ENCODE data around the gene PCDH1.

PCDH1 gene

DNA sequence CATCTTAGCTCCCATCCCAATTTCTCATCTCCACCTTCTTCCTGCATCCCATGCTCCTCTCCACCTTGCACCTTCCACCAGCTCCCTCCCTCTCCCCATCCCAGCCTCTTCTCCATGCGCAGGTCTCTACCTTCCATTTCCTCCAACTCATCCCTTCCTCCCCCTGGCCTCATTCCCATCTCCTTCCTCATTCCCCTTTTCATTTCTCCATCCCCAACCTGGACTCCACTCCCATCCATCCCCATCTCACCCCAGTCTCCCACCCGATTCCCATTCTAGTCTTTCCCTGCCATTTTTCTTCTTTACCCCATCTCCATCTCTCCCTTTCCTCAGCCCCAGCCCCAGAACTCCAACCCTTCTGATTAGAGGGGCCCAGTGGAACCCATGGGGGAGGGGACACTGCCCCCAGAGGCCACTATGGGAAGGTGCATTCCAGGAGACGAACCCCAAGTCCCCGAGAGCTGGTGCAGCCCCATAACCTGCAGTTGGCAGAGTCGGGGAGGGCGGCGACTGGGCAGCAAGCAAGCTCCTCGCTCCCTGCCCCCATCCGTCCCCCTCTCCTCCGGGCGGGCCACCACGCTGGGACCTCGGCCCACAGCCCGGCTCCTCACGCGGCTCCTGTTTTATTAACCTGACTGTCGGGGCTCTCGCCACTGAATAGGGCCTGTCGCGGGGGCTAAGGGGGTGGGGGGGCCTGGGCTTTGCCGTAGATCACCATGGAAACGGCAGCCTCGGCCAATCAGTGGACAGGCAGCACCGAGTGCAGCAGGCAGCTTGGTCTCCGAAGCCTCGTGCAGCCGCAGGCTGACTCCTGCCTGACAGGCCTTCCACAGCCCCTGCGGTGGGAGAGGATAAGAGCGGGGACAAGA, 66.7 kb downstream of the PCDH1 start:
- TF ChIP-seq, protein P1, sequence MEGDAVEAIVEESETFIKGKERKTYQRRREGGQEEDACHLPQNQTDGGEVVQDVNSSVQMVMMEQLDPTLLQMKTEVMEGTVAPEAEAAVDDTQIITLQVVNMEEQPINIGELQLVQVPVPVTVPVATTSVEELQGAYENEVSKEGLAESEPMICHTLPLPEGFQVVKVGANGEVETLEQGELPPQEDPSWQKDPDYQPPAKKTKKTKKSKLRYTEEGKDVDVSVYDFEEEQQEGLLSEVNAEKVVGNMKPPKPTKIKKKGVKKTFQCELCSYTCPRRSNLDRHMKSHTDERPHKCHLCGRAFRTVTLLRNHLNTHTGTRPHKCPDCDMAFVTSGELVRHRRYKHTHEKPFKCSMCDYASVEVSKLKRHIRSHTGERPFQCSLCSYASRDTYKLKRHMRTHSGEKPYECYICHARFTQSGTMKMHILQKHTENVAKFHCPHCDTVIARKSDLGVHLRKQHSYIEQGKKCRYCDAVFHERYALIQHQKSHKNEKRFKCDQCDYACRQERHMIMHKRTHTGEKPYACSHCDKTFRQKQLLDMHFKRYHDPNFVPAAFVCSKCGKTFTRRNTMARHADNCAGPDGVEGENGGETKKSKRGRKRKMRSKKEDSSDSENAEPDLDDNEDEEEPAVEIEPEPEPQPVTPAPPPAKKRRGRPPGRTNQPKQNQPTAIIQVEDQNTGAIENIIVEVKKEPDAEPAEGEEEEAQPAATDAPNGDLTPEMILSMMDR (IDR thresholded peaks at IDR 0.05): peak in 1 of 2 experiments; percentile 44
- peaks cover 0 to 13% of the 10 kb centered on the region in 2 donors for H3K27me3 ChIP-seq
- H3K4me1 ChIP-seq: peaks cover 0 to 8% (median 6%) of the 10 kb centered on the region in 4 donors
- no peaks in the 10 kb centered on the region for H3K9me3 ChIP-seq
- H3K36me3 ChIP-seq: no peaks in the 10 kb centered on the region
- no peak for DNase-seq
- peak overlapping the region in 1 of 2 donors; percentile 16 for H3K4me3 ChIP-seq
- H3K27ac ChIP-seq: no peak overlapping the region
- intact Hi-C loops (cut with DNase I; ENCODE audit: low total_unique reads): loop anchor here (10.0 kb wide), 1 partner anchor 63 kb away; the partner anchor contains the start of gene PCDH1

DNA sequence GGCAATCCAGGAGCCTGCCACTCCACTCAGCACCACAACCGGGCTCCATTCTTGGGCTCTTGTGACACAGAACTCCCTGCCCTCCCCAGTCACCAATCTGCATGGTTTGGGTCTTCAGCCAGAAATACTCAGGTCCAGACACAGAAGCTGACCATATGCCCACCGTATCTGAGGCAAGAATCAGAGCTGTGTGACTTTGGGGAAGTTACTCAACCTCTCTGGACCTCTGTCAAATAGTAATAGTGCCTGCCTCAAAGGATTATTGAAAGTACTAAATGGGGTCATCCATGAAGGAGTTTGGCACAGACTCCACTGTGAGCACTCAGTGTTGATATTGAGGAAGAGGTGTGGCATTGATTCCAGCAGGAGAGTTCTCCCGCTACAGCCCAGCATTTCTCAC, 67.5 kb downstream of the PCDH1 start:
- H3K27ac ChIP-seq: no peak overlapping the region
- peaks cover 0 to 13% of the 10 kb centered on the region in 2 donors for H3K27me3 ChIP-seq
- DNase-seq: no peak
- intact Hi-C loops (cut with DNase I; ENCODE audit: low total_unique reads): loop anchor here (10.0 kb wide), 1 partner anchor 64 kb away; the partner anchor contains the start of gene PCDH1
- H3K4me1 ChIP-seq: peaks cover 0 to 8% (median 6%) of the 10 kb centered on the region in 4 donors
- H3K36me3 ChIP-seq: no peaks in the 10 kb centered on the region
- no peak overlapping the region for H3K4me3 ChIP-seq
- no peaks in the 10 kb centered on the region for H3K9me3 ChIP-seq
- TF ChIP-seq, protein P1 (IDR thresholded peaks at IDR 0.05): no peak

DNA sequence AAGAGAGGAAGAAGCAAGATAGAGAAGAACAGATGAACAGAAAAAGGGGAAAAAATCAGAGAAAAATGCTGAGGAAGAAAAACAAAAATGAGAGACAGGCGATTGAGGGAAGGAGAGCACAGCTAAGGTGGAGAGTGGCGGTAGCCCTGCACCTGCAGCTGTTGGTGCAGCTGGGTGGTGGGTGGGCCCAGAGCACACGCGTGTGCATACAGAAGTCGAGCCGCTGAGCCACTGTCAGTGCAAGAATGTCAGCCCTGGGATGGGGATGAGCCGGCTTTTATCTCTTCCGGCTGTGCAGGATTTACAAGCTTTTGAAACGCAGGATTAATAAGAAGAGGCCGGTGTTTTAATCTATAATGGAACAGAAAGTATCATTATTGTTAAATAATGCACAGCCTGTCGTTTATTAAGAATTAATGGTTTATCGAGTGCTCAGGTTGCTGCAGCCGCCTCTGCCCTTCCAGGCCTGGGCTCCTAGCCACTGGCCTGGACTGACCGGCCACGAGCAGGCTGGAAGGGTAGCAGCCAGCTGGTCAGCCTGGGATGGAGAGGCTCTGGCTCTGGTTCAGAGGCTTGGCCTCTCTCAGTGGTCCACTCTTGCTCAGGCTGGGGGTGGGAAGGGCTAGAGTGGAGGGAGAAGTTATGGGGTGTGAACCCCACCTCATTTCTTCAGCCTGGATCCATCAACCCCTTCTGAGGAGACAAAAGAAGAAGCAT, 68.7 kb downstream of the PCDH1 start:
- intact Hi-C loops (cut with DNase I; ENCODE audit: low total_unique reads): loop anchor here (10.0 kb wide), 1 partner anchor 65 kb away; the partner anchor contains the start of gene PCDH1
- no peak for DNase-seq
- TF ChIP-seq, protein P1 (IDR thresholded peaks at IDR 0.05): no peak
- no peaks in the 10 kb centered on the region for H3K36me3 ChIP-seq
- H3K27me3 ChIP-seq: peaks cover 0 to 13% of the 10 kb centered on the region in 2 donors
- H3K27ac ChIP-seq: no peak overlapping the region
- peaks cover 0 to 8% (median 6%) of the 10 kb centered on the region in 4 donors for H3K4me1 ChIP-seq
- no peaks in the 10 kb centered on the region for H3K9me3 ChIP-seq
- H3K4me3 ChIP-seq: no peak overlapping the region

DNA sequence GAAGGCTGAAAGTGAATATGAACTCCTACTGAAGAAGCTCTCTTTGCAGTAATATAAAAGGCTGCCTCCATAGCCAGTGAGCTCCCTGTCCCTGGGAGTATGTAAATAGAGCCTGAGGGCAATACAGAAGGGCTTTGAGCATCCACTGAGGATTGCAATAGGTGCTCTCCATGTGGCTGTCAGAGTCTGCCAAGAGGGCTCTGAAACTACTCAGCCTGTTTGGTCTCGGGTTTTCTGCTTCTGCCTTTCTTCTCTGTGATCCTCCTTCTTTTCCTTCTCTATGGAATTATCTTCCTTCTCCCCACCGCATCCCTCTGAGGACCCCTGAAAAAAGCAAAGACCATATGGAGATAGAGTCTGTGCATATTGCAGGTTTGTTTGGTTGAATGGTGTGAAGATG, 69.4 kb downstream of the PCDH1 start:
- TF ChIP-seq, protein P1 (IDR thresholded peaks at IDR 0.05): no peak
- H3K4me1 ChIP-seq: peaks cover 0 to 12% (median 6%) of the 10 kb centered on the region in 4 donors
- peaks cover 0 to 13% of the 10 kb centered on the region in 2 donors for H3K27me3 ChIP-seq
- intact Hi-C loops (cut with DNase I; ENCODE audit: low total_unique reads): no loop called here
- no peak for DNase-seq
- H3K36me3 ChIP-seq: no peaks in the 10 kb centered on the region
- H3K27ac ChIP-seq: no peak overlapping the region
- H3K9me3 ChIP-seq: no peaks in the 10 kb centered on the region
- H3K4me3 ChIP-seq: no peak overlapping the region

DNA sequence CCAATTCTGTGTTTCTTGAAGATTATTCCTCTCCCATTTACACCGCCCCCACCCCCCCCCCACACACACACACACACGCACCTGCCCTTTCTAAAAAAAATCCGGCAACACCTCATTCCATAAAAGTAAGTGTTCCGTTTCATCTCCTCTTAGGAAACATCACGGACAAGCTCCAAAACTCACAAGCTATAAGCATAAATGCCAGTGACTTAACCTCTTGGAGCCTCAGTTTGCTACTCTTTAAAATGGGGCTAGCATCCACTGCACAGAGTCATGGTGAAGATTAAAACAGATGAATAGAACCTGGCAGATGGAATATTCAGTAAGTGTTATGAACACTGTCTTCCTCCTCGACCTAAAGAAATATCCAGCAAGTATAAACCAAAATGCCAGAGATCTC, 70.5 kb downstream of the PCDH1 start:
- no peak overlapping the region for H3K27ac ChIP-seq
- H3K4me3 ChIP-seq: no peak overlapping the region
- DNase-seq: no peak
- intact Hi-C loops (cut with DNase I; ENCODE audit: low total_unique reads): no loop called here
- peaks cover 0 to 13% of the 10 kb centered on the region in 2 donors for H3K27me3 ChIP-seq
- no peaks in the 10 kb centered on the region for H3K36me3 ChIP-seq
- peaks cover 0 to 12% (median 6%) of the 10 kb centered on the region in 4 donors for H3K4me1 ChIP-seq
- TF ChIP-seq, protein P1 (IDR thresholded peaks at IDR 0.05): no peak
- no peaks in the 10 kb centered on the region for H3K9me3 ChIP-seq
